Measurements from ENCODE around the gene CD200.

GRCh38 chr3:112382543-112383160 is 49.7 kb downstream of the CD200 start:
- TF ChIP-seq CTCF (IDR thresholded peaks at IDR 0.05 in 4 of 5, conservative IDR thresholded peaks at IDR 0.05 in 1 of 5) (no peak), POLR2A (IDR thresholded peaks at IDR 0.05) (no peak)

Measured in gastrocnemius medialis (tissue), 4 donors.